HG03045 (cell line): Measurements from ENCODE around the gene XPO6.
"Not testable (repeated sequence)": the region's sequence is repeated elsewhere in the genome, so short reads cannot be mapped to it uniquely, and the experiment has no call there.

Experiments used
- ATAC-seq: cut with Tn5 transposase; IDR thresholded peaks from one replicate; pipeline ENCODE4 v1.9.1; 2021; ENCODE audit warnings: mild to moderate bottlenecking, moderate library complexity; ENCODE audit not compliant: unreplicated experiment

XPO6 gene

GRCh38 chr16:28211758-28212531 lies at the start of gene XPO6:
TSS of gene XPO6 (minus strand) at chr16:28211965. CDS start at chr16:28211368, 597 bp downstream.
- ATAC-seq: peak; percentile 88

GRCh38 chr16:28260193-28260592 lies 48.4 kb upstream of the XPO6 start:
- no peak for ATAC-seq

GRCh38 chr16:28259781-28260150 lies 48.0 kb upstream of the XPO6 start:
- ATAC-seq: no peak

- no peak for ATAC-seq
Observed at GRCh38 chr16:28259091-28259780, 47.5 kb upstream of the XPO6 start.

GRCh38 chr16:28258567-28258966 lies 46.8 kb upstream of the XPO6 start:
- no peak for ATAC-seq

GRCh38 chr16:28257256-28257655 lies 45.5 kb upstream of the XPO6 start:
- no peak for ATAC-seq

- ATAC-seq: no peak
Observed at GRCh38 chr16:28255838-28256237, 44.1 kb upstream of the XPO6 start.

GRCh38 chr16:28254158-28254557 lies 42.4 kb upstream of the XPO6 start:
- no peak for ATAC-seq

- no peak for ATAC-seq
Observed at GRCh38 chr16:28250999-28251398, 39.2 kb upstream of the XPO6 start.

- ATAC-seq: not testable (repeated sequence)
Observed at GRCh38 chr16:28249483-28249882, 37.7 kb upstream of the XPO6 start.

GRCh38 chr16:28241924-28242323 lies 30.2 kb upstream of the XPO6 start:
- ATAC-seq: no peak

- ATAC-seq: no peak
Observed at GRCh38 chr16:28237754-28238357, 26.1 kb upstream of the XPO6 start.

- no peak for ATAC-seq
Observed at GRCh38 chr16:28231763-28232162, 20.0 kb upstream of the XPO6 start.

GRCh38 chr16:28223909-28224308 lies 12.1 kb upstream of the XPO6 start:
- not testable (repeated sequence) for ATAC-seq

- not testable (repeated sequence) for ATAC-seq
Observed at GRCh38 chr16:28219777-28220176, 8.0 kb upstream of the XPO6 start.

GRCh38 chr16:28219282-28219681 lies 7.5 kb upstream of the XPO6 start:
- ATAC-seq: no peak

- ATAC-seq: no peak
Observed at GRCh38 chr16:28218109-28218508, 6.3 kb upstream of the XPO6 start.

- ATAC-seq: no peak
Observed at GRCh38 chr16:28217326-28217725, 5.6 kb upstream of the XPO6 start.

- no peak for ATAC-seq
Observed at GRCh38 chr16:28213396-28213795, 1.6 kb upstream of the XPO6 start.

GRCh38 chr16:28212532-28212873 lies 738 bp upstream of the XPO6 start:
- no peak for ATAC-seq

- ATAC-seq: peak; percentile 29
Observed at GRCh38 chr16:28210979-28211588, 681 bp downstream of the XPO6 start.

GRCh38 chr16:28210264-28210663 lies 1.5 kb downstream of the XPO6 start:
- ATAC-seq: no peak
